Spleen (tissue), 11 donors: ENCODE data around the gene MRC2. TPM values are rescaled to one million over a fixed set of nuclear protein-coding genes. Genes with fewer than 3 reads are reported as not detected.

Experiments
- DNase-seq: peaks from one replicate; pipeline ENCODE4 v3.0.0-alpha.2; 2020
- H3K27ac ChIP-seq, 8 donors: fragments of 200-600 bp; sonication (generic) in 7 of 8; 1 replicate in 4 of 8; 2 replicates in 4 of 8; pipeline versions ENCODE4 v1.5.0 to v1.8.0; 2016 to 2021; ENCODE audit warnings: inconsistent platforms in 4 of 8, mild to moderate bottlenecking in 4 of 8, moderate library complexity in 1 of 8
- H3K27me3 ChIP-seq, 7 donors: fragments of 200-600 bp; sonication (generic) in 6 of 7; replicated peaks in 1 of 7; 1 replicate in 4 of 7; 2 replicates in 3 of 7; pipeline versions ENCODE4 v1.5.0 to v1.8.0; 2016 to 2021; ENCODE audit warnings: inconsistent platforms in 3 of 7, mild to moderate bottlenecking in 1 of 7
- H3K36me3 ChIP-seq, 6 donors: fragments of 200-600 bp; sonication (generic) in 5 of 6; 1 replicate in 4 of 6; 2 replicates in 2 of 6; pipeline versions ENCODE4 v1.5.0 to v1.8.0; 2016 to 2021; ENCODE audit warnings: inconsistent platforms in 2 of 6
- H3K4me1 ChIP-seq, 6 donors: fragments of 200-600 bp; sonication (generic) in 5 of 6; 1 replicate in 3 of 6; 2 replicates in 3 of 6; pipeline versions ENCODE4 v1.5.0 to v1.8.0; 2016 to 2021; ENCODE audit warnings: inconsistent platforms in 3 of 6
- H3K4me3 ChIP-seq, 8 donors: fragments of 200-600 bp; sonication (generic) in 7 of 8; 1 replicate in 4 of 8; 2 replicates in 4 of 8; pipeline versions ENCODE4 v1.5.0 to v1.8.0; 2016 to 2021; ENCODE audit warnings: inconsistent platforms in 4 of 8, mild to moderate bottlenecking in 4 of 8, moderate library complexity in 2 of 8
- H3K9me3 ChIP-seq, 8 donors: fragments of 200-600 bp; sonication (generic) in 7 of 8; 1 replicate in 4 of 8; 2 replicates in 4 of 8; pipeline versions ENCODE4 v1.5.0 to v1.8.0; 2016 to 2021; ENCODE audit warnings: inconsistent platforms in 4 of 8
- CTCF ChIP-seq, 11 experiments: fragments of 200-600 bp in 7 of 11; fragments of 450-650 bp in 4 of 11; sonication (generic) in 4 of 11; IDR thresholded peaks in 8 of 11; conservative IDR thresholded peaks in 3 of 11; 1 replicate in 7 of 11; 2 replicates in 4 of 11; pipeline versions ENCODE4 v1.4.0 to v1.8.0; 2016 to 2021; ENCODE audit warnings: antibody characterized with exemption in 11 of 11, inconsistent platforms in 4 of 11, mild to moderate bottlenecking in 1 of 11
- POLR2A ChIP-seq, 3 donors: fragments of 450-650 bp; IDR thresholded peaks; one replicate each; pipeline ENCODE4 v1.5.1; 2017; ENCODE audit warnings: antibody characterized with exemption in 3 of 3, mild to moderate bottlenecking in 1 of 3
- POLR2AphosphoS5 ChIP-seq, 3 donors: sonication (generic); formaldehyde crosslinking; IDR thresholded peaks; one replicate each; pipeline ENCODE4 v1.5.1; 2017; ENCODE audit warnings: antibody characterized with exemption in 3 of 3
- WGBS, 5 donors: extraction: QIAGEN DNeasy Blood & Tissue Kit in 3 of 5; methylation state at CpG; one replicate each; pipeline versions ENCODE4 v1.1.5 to v1.1.7; 2013 to 2018; 5-methylcytosine and 5-hydroxymethylcytosine counted together
- intact Hi-C: fragments of 100-400 bp; cut with DNase I; formaldehyde crosslinking; loops from one replicate; pipeline ENCODE4 v1.15.0; 2023; ENCODE audit warnings: low total_unique reads
- polyA plus RNA-seq, 3 donors: library from polyadenylated mRNA; stranded (reverse); fragments of 200-250 nt; gene quantifications; one replicate each; pipeline ENCODE4 v1.2.1, GENCODE V29; 2013
- total RNA-seq, 7 donors: library from RNA; depleted of rRNA in 3 of 7; stranded (reverse); fragments of >200 nt in 3 of 7; fragmentation: NEBNext Ultra II Directional in 4 of 7; extraction: Animal tissue kit (Norgen Biotek cat#: 25700) in 4 of 7; gene quantifications; one replicate each; pipeline versions ENCODE4 v1.1.0 to v1.2.1, GENCODE V29; 2016 to 2021
- donor health status: healthy with polysubstance abuse.
- donor health status: DM: no; HTN: no; CAD: no; lungs with moderate emphysema.
- donor health status: DM: no; HTN: no; CAD: no.
- donor health status: Bipolar disorder and iron deficiency.
- donor health status: healthy.
- donor health status: DM: no; HTN: no; CAD: no.
- donor health status: DM: yes; HTN: yes; CAD: no.

Gene MRC2
- total and polyA plus RNA-seq, 10 donors: 4.5 to 75.1 (median 38.7) TPM

GRCh38 chr17:62662855-62663254 is 35.4 kb downstream of the MRC2 start:
- Histone ChIP-seq H3K27ac (no peak overlapping the region), H3K36me3 (peaks cover 0 to 7% (median 0%) of the 10 kb centered on the region in 6 donors), H3K9me3 (peaks cover 0 to 14% (median 11%) of the 10 kb centered on the region in 8 donors), H3K4me3 (no peak overlapping the region), H3K4me1 (no peaks in the 10 kb centered on the region), H3K27me3 (peaks cover 0 to 3% (median 0%) of the 10 kb centered on the region in 7 donors)
- no peak for TF ChIP-seq POLR2AphosphoS5 (IDR thresholded peaks at IDR 0.05)
- no peak for TF ChIP-seq CTCF (IDR thresholded peaks at IDR 0.05 in 8 of 11, conservative IDR thresholded peaks at IDR 0.05 in 3 of 11)
- TF ChIP-seq POLR2A (IDR thresholded peaks at IDR 0.05): no peak
- DNase-seq: no peak
- 87 to 99% (median 94%) methylated on average over 6 of the region's 6 CpGs for WGBS, 5 donors
- intact Hi-C loops: no loop called here

GRCh38 chr17:62663304-62663703 is 35.8 kb downstream of the MRC2 start:
- intact Hi-C loops: no loop called here
- no peak for DNase-seq
- WGBS, 5 donors: 53 to 77% (median 65%) methylated on average over 6 of the region's 6 CpGs
- Histone ChIP-seq H3K36me3 (peaks cover 0 to 7% (median 0%) of the 10 kb centered on the region in 6 donors), H3K27ac (no peak overlapping the region), H3K9me3 (peaks cover 0 to 14% (median 11%) of the 10 kb centered on the region in 8 donors), H3K4me3 (no peak overlapping the region), H3K27me3 (no peaks in the 10 kb centered on the region), H3K4me1 (no peaks in the 10 kb centered on the region)
- no peak for TF ChIP-seq CTCF (IDR thresholded peaks at IDR 0.05 in 8 of 11, conservative IDR thresholded peaks at IDR 0.05 in 3 of 11)
- no peak for TF ChIP-seq POLR2A (IDR thresholded peaks at IDR 0.05)
- no peak for TF ChIP-seq POLR2AphosphoS5 (IDR thresholded peaks at IDR 0.05)

GRCh38 chr17:62664336-62665120 is 37.1 kb downstream of the MRC2 start:
- peaks cover 0 to 7% (median 0%) of the 10 kb centered on the region in 6 donors for H3K36me3 ChIP-seq
- H3K4me1 ChIP-seq: no peaks in the 10 kb centered on the region
- H3K27ac ChIP-seq: no peak overlapping the region
- 88 to 97% (median 93%) methylated on average over 12 to 25 of the region's 25 CpGs for WGBS, 5 donors
- TF ChIP-seq POLR2A (IDR thresholded peaks at IDR 0.05): no peak
- no peaks in the 10 kb centered on the region for H3K27me3 ChIP-seq
- intact Hi-C loops: no loop called here
- no peak overlapping the region for H3K4me3 ChIP-seq
- DNase-seq: no peak
- peaks cover 0 to 14% (median 11%) of the 10 kb centered on the region in 8 donors for H3K9me3 ChIP-seq

GRCh38 chr17:62665599-62665998 is 38.1 kb downstream of the MRC2 start:
- 80 to 93% (median 90%) methylated on average over 3 of the region's 3 CpGs for WGBS, 5 donors

More at GRCh38 chr17:62665599-62665998, 38.1 kb downstream of the MRC2 start:
- H3K27ac ChIP-seq: no peak overlapping the region
- intact Hi-C loops: no loop called here
- H3K4me3 ChIP-seq: no peak overlapping the region
- peaks cover 0 to 8% (median 7%) of the 10 kb centered on the region in 8 donors for H3K9me3 ChIP-seq
- no peak for DNase-seq
- H3K36me3 ChIP-seq: peaks cover 0 to 7% (median 0%) of the 10 kb centered on the region in 6 donors
- no peaks in the 10 kb centered on the region for H3K27me3 ChIP-seq
- no peaks in the 10 kb centered on the region for H3K4me1 ChIP-seq
- TF ChIP-seq CTCF (IDR thresholded peaks at IDR 0.05 in 8 of 11, conservative IDR thresholded peaks at IDR 0.05 in 3 of 11) (no peak), POLR2AphosphoS5 (IDR thresholded peaks at IDR 0.05) (no peak), POLR2A (IDR thresholded peaks at IDR 0.05) (no peak)
